ENCODE data around the gene SMIM45.

GRCh38 chr22:41907436-41908401 lies 44.2 kb upstream of the SMIM45 start:
- TF ChIP-seq CTCF (IDR thresholded peaks at IDR 0.05), result no peak
- TF ChIP-seq ESRRA (CRISPR knock-in tag; IDR thresholded peaks at IDR 0.05; ENCODE audit: borderline replicate concordance), result no peak
- TF ChIP-seq TEAD1 (CRISPR knock-in tag; IDR thresholded peaks at IDR 0.05), result no peak
- no peak for TF ChIP-seq ATF6 (CRISPR knock-in tag; IDR thresholded peaks at IDR 0.05)
- no peak for TF ChIP-seq ZNF121 (CRISPR knock-in tag; IDR thresholded peaks at IDR 0.05)
- no peak for TF ChIP-seq RELA (CRISPR knock-in tag; IDR thresholded peaks at IDR 0.05; ENCODE audit: borderline replicate concordance)
- no peak for TF ChIP-seq CREB1 (CRISPR knock-in tag; IDR thresholded peaks at IDR 0.05)
- TF ChIP-seq NR1H2 (CRISPR knock-in tag; IDR thresholded peaks at IDR 0.05), result no peak
- no peak for TF ChIP-seq ATF3 (CRISPR knock-in tag; conservative IDR thresholded peaks at IDR 0.05)
- TF ChIP-seq USF2 (CRISPR knock-in tag; IDR thresholded peaks at IDR 0.05), result no peak
